Breast epithelium (tissue), 3 donors: Measurements from ENCODE around the gene PLSCR1.

ENCODE experiments used
- POLR2AphosphoS5 ChIP-seq, 3 donors: sonication (generic); formaldehyde crosslinking; IDR thresholded peaks; one replicate each; pipeline ENCODE4 v1.6.1; 2017; ENCODE audit warnings: antibody characterized with exemption in 3 of 3
- TF ChIP-seq, protein P1 (sequence below), 3 donors: fragments of 450-650 bp; IDR thresholded peaks; one replicate each; pipeline ENCODE4 v1.5.1; 2016 to 2017; ENCODE audit warnings: antibody characterized with exemption in 3 of 3, mild to moderate bottlenecking in 3 of 3, moderate library complexity in 3 of 3

DNA sequence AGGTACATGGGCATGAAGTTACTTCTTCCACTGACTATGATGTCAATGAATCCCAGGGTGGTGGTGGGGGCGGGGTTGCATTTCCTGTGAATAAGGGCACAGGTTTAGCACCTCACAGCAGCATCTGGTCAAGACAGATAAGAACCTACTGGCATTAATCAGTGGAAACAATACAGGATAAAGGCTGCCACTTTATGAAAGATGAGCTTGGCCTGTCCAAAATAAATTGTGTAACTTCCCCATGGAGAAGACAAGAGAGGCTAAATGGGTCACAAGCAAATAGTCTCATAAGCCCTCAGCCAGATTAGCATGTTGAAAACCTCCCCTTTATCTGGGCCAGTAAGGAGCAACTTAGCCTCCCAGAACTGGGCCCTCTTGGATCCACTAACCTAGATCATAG, 47.7 kb downstream of the PLSCR1 start:
- no peak for TF ChIP-seq POLR2AphosphoS5 (IDR thresholded peaks at IDR 0.05)
- TF ChIP-seq, protein P1, sequence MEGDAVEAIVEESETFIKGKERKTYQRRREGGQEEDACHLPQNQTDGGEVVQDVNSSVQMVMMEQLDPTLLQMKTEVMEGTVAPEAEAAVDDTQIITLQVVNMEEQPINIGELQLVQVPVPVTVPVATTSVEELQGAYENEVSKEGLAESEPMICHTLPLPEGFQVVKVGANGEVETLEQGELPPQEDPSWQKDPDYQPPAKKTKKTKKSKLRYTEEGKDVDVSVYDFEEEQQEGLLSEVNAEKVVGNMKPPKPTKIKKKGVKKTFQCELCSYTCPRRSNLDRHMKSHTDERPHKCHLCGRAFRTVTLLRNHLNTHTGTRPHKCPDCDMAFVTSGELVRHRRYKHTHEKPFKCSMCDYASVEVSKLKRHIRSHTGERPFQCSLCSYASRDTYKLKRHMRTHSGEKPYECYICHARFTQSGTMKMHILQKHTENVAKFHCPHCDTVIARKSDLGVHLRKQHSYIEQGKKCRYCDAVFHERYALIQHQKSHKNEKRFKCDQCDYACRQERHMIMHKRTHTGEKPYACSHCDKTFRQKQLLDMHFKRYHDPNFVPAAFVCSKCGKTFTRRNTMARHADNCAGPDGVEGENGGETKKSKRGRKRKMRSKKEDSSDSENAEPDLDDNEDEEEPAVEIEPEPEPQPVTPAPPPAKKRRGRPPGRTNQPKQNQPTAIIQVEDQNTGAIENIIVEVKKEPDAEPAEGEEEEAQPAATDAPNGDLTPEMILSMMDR (IDR thresholded peaks at IDR 0.05): no peak
